Measurements from ENCODE around the gene AP1AR.
A peak's percentile ranks its signal among the peaks of the same experiment; 100 is the strongest.

The AP1AR gene

GRCh38 chr4:112231779-112232713 lies at the start of gene AP1AR:
Gene AP1AR, plus strand, starts transcription at chr4:112231787. Its CDS starts 305 bp downstream, at chr4:112232092.
- Histone ChIP-seq H3K27me3 (replicated peaks) (no peaks in the 10 kb centered on the region), H3K4me3 (ENCODE audit: low read depth, low read length) (peak within 1 kb of the TSS; percentile 87), H3K36me3 (replicated peaks) (no peaks in the 10 kb centered on the region), H3K27ac (peak within 1 kb of the TSS; percentile 67)
- peak; percentile 63 for DNase-seq
- in situ Hi-C loops (cut with HindIII; ENCODE audit: low pct_ligation_motif_present, low sequenced_read_pairs): no loop called here
- TF ChIP-seq CTCF (IDR thresholded peaks at IDR 0.05; ENCODE audit: low read depth, low read length, missing control alignments): peak; percentile 56

- in situ Hi-C loops (cut with HindIII; ENCODE audit: low pct_ligation_motif_present, low sequenced_read_pairs): no loop called here
- Histone ChIP-seq H3K27ac (no peak overlapping the region), H3K4me3 (ENCODE audit: low read depth, low read length) (no peak overlapping the region), H3K36me3 (replicated peaks) (no peaks in the 10 kb centered on the region), H3K27me3 (replicated peaks) (no peaks in the 10 kb centered on the region)
- TF ChIP-seq CTCF (IDR thresholded peaks at IDR 0.05; ENCODE audit: low read depth, low read length, missing control alignments): no peak
- no peak for DNase-seq
These were observed 49.0 kb upstream of the AP1AR start for GRCh38 chr4:112182604-112183003.

GRCh38 chr4:112183252-112183651 lies 48.3 kb upstream of the AP1AR start:
- Histone ChIP-seq H3K36me3 (replicated peaks) (no peaks in the 10 kb centered on the region), H3K4me3 (ENCODE audit: low read depth, low read length) (no peak overlapping the region), H3K27ac (no peak overlapping the region), H3K27me3 (replicated peaks) (no peaks in the 10 kb centered on the region)
- DNase-seq: no peak
- TF ChIP-seq CTCF (IDR thresholded peaks at IDR 0.05; ENCODE audit: low read depth, low read length, missing control alignments): no peak
- in situ Hi-C loops (cut with HindIII; ENCODE audit: low pct_ligation_motif_present, low sequenced_read_pairs): no loop called here

- Histone ChIP-seq H3K36me3 (replicated peaks) (no peaks in the 10 kb centered on the region), H3K27ac (no peak overlapping the region), H3K27me3 (replicated peaks) (no peaks in the 10 kb centered on the region), H3K4me3 (ENCODE audit: low read depth, low read length) (no peak overlapping the region)
- DNase-seq: no peak
- in situ Hi-C loops (cut with HindIII; ENCODE audit: low pct_ligation_motif_present, low sequenced_read_pairs): no loop called here
- no peak for TF ChIP-seq CTCF (IDR thresholded peaks at IDR 0.05; ENCODE audit: low read depth, low read length, missing control alignments)
These were observed 47.1 kb upstream of the AP1AR start for GRCh38 chr4:112184438-112184837.

- no peak overlapping the region for H3K4me3 ChIP-seq (ENCODE audit: low read depth, low read length)
- no peak overlapping the region for H3K27ac ChIP-seq
- TF ChIP-seq CTCF (IDR thresholded peaks at IDR 0.05; ENCODE audit: low read depth, low read length, missing control alignments): no peak
- no peaks in the 10 kb centered on the region for H3K27me3 ChIP-seq (replicated peaks)
- no peak for DNase-seq
- no peaks in the 10 kb centered on the region for H3K36me3 ChIP-seq (replicated peaks)
- in situ Hi-C loops (cut with HindIII; ENCODE audit: low pct_ligation_motif_present, low sequenced_read_pairs): no loop called here
These were observed 46.3 kb upstream of the AP1AR start for GRCh38 chr4:112185334-112185733.
